ENCODE measurements around the gene RFX2.
"Not testable (repeated sequence)": the region's sequence is repeated elsewhere in the genome, so short reads cannot be mapped to it uniquely, and the experiment has no call there.

RFX2 gene

GRCh38 chr19:5987077-5987818, 123.1 kb downstream of the RFX2 start:
- DNase-seq, result peak; percentile 16

DNA sequence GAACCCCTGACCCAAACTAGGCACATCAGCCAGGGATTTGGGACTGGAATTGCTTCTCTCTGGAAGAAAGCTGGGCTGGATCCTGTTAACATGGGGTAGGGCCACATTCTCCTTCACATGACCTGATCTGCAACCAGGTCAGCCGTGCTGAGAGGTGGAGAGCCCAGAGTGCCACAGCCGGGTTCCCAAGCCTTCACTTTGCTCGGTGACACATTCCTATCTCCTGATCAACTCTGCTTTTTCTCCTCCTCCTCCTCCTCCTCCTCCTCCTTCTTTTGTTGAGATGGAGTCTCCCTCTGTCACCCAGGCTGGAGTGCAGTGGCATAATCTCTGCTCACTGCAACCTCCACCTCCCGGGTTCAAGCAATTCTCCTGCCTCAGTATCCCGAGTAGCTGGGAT, 124.5 kb downstream of the RFX2 start:
- DNase-seq, result not testable (repeated sequence)

DNA sequence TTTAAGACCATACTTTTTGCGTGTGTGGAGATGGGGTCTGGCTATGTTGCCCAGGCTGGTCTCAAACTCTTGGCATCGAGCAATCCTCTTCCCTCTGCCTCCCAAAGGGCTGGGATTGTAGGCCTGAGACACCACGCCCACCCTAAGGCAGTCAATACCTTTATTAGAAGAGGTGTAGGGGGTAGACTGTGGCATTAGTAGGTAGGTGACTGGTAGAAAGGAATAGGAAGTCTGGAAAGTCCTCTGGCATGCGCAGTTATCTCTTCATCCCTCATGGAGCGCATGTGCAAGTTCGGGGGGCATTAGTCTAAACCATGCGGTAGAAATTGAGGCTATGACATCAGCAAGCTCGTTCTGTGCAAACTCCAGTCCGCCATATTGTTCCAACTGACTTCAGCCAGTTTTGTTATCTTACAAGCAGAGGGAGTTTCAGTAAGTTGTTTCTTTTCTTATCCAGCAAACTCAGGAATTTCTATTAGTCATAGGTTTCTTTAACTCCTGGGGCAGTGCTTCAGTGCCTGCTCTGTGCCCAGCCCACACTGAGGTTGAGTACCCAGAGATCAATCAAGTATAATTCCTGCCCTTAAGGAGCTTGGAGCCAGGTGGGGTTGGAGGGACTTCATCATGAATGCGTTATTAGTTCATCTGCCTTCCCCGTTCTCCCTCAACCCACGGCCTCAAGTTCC, 125.1 kb downstream of the RFX2 start:
- DNase-seq, result no peak

DNA sequence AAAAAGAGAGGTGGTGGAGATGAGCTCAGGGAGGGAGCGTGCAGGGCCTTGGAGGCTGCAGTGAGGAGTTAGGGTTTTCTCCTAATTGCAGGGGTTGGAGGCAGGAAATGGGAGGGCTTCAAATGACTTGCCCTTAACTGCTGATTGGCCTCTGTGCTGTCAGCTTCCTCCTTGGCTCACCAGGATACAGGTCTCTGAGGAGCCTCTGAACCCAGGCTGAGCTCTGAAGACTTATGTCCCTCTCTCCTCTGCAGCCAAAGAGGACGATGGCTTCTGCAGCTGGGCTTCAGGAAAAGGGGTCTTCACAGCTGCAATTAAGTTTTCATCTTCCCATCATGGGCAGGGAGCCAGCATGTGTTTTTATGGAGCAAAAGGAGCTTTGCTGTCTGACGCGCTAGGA, 125.7 kb downstream of the RFX2 start:
- DNase-seq, result no peak

DNA sequence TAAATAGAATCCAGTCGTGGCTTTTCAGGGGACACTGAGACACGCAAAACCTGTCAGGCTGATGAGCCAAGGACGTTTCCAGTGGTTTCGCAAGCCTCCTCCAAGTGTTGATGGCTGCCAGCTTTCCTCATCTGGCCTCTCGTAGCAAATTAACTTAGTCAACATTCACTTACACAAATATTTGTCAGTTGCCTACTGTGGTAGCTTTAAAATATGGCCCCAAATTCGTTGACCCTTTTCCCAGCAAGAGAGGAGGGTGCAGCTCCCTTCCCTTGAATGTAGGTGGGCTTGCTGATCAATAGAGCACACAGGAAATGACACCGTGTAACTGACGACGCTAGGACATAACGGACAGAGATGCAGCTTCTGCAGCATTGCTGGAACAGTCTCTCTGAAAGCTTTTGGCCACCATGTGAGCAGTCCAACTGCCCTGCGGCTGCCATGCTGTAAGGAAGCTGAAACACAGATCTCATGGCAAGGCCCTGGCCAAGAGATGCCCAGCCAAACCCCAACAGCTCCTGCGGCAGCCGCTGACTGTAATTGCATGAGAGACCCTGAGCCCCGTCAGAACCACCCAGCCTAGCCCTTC, 126.8 kb downstream of the RFX2 start:
- no peak for DNase-seq

DNA sequence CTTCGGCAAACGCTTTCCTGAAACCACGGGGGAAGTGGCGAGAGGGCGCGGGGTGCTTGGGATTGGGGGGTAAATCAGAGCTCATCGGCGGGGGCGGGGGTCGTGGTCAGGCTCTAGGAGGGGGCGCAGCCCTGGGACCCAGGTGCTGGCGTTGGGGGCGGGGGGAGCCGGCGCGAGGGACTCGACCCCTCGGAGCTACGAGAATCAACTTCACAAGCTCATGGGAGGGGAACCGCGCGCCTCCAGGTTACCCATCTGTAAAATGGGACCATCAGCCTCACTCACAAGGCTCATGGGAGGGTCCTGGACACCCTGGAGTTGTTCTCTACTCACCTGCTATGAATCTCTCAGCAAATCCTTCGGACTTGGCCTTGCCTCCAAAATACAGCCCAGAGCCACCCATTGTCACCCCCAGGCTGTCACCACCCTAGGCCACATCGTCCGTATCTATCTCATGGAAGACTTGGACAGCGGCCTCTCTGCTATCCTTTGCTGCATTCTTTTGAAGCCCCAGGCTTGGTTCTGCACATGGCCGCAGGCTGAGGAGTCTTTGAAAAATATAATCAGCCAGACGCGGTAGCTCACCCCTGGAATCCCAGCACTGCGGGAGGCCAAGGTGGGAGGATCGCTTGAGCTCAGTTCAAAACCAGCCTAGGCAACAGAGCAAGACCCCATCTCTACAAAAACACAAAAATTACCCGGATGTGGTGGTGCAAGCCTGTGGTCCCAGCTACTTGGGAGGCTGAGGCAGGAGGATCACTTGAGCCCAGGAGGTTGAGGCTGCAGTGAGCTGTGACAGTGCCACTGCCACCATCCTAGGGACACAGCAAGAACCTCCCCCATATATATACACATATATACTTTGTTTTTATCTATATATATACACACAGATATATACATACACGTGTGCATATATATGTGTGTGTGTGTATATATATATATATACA, 131.4 kb downstream of the RFX2 start:
- DNase-seq, result no peak

GRCh38 chr19:5977785-5978605, 132.3 kb downstream of the RFX2 start, which contains the start of gene RANBP3:
Gene RANBP3 (minus strand): TSS chr19:5978140. CDS start chr19:5978082, 58 bp downstream.
- peak; percentile 95 for DNase-seq

DNA sequence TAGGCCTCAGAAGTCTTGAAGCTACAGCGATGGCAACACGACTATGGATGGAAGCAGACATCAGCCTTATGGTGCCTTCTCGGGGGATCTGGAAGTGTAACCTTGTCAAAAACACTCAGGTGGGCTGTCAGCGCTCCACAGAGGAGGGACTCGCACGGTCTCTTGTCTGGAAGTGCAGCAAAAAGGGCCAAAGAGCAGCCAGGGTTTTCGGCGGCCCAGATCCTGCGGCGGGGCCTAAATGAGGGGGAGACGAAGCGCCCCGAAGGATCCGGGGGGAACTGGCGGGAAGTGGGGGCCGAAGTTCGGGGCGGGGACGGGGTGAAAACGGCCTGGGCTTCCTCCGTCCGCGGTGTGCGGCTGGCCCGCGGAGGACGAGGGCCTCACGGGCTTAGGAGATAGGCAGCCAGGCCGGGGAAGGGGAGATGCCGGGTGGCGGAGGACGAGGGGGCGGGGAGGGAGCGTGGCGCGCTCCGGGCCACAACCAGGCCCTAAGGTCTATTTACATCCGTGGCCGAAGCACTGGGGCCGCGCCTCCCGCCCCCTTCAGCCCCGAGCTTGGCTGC, 133.0 kb downstream of the RFX2 start:
- DNase-seq, result no peak

DNA sequence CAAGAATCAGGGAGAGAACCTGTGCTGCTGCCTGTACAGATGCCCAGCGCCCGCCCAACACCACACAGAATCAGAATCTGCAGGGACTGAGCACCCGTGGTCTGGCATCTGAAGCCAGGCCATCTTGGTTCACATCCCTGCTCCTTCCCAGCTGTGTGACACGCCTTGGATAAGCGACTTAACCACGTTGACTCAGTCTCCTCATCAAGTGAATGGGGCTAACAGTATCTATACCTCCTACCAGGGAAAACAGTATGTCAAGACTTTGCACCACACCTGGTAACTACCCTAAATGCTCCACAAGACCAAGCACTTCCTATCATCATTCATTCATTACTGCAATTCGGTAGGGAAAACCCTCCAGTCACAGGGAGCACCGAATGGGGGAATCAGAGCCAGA, 133.5 kb downstream of the RFX2 start:
- no peak for DNase-seq

- no peak for DNase-seq
Observed at GRCh38 chr19:5975388-5975728, 134.9 kb downstream of the RFX2 start.

DNA sequence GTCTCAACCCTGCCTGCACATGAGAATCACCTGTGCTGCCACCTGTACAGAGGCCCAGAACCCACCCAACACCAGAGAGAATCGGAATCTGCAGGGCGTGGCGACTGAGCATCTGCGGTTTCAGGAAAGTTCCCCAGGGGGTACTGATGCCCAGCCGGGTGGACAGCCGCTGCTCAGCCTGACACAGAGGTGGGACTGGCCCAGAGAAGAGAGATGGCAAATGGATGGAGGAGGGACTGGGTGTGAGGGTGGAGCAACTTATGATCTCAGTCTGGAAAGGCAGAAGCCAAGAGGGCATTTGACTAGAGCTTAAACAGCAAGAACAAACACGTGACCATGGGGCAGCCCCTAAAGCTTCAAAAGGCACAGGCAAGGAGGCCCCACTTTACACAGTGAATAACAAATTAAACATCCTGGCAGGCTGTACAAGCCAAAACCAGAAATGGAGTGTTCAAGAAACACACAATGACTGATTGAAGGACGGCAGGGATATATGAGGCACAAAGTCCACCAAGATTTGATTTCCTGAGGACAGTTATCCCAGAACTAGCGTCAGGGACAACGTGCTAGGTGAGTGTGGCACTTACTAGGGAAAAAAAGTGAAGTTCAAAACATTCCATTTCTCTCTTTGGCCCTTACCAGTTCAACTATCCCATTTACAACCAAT, 135.4 kb downstream of the RFX2 start:
- no peak for DNase-seq

DNA sequence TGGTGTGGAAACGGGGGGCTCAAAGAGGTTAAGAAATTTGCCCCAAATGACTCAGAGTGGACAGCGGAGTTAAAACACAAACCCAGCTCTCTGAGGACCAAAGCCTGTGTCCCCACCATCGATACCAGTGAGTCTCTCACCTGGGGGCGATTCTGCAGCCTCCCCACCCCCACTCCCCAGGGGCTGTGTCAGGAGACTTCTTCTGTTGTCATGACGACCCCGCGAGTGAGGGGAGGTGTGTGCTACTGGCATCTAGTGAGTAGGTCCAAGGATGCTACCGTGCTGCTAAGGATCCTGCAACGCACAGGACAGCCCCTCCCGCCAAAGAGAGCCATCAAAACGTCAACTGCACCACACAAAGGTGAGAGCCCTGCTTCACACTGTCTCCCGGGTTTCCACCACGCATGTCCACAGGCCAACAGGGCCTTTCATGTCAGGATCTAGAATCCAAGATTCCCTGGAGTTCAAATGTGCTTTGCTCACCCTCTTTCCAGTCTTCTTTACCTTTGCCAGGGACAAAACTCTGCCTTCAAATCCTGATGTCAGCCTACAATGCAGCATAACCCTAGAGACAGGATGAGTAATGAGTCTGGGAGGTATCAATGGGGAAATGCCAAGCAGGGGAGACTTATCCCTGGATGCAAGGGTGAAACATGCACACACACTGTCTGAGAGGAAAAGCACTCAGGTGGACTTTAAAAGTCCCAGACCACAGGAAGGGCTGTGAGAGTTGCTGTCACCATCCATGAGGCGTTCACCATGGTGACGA, 136.2 kb downstream of the RFX2 start:
- DNase-seq, result no peak

DNA sequence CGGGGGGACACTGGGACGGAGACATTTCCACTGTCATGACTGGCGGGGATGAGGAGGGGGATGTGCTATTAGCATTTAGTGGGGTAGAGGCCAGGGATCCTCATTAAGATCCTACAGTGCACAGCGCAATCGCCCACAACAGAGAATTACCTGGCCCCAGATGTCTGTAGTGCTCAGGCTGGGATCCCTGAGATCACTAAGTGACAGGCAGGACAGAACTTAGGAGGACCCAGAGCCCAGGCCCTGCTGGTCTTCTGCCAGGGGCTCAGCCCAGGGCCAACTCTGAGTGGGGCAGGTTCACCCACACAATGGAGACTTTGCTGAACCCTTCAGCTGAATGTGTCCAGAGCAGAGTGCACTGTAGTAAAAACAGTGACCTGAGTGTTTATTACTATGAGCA, 136.9 kb downstream of the RFX2 start:
- no peak for DNase-seq

- no peak for DNase-seq
Observed at GRCh38 chr19:5972355-5972731, 138.0 kb downstream of the RFX2 start.

- no peak for DNase-seq
Observed at GRCh38 chr19:5971714-5972354, 138.5 kb downstream of the RFX2 start.

GRCh38 chr19:5969476-5969875, 140.8 kb downstream of the RFX2 start:
- DNase-seq, result no peak

- no peak for DNase-seq
Observed at GRCh38 chr19:5968431-5969373, 141.6 kb downstream of the RFX2 start.

- DNase-seq, result no peak
Observed at GRCh38 chr19:5967994-5968430, 142.3 kb downstream of the RFX2 start.

DNA sequence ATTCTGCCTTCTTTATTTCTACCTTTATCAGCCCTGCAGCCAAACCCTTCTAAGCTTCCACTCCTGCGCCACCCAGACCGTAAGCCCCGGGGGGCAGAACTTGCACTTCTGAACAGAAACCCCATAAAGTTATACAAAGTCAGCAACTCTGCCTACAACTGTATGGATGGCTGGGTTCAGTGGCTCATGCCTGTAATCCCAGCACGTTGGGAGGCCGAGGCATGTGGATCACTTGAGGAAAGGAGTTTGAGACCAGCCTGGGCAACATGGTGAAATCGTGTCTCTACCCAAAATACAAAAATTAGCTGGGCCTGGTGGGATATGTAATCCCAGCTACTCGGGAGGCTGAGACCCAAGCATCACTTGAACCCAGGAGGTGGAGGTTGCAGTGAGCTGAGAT, 142.7 kb downstream of the RFX2 start:
- no peak for DNase-seq

All from NCI-H1436 treated with DMSO at 0.1 percent for 48 hours (cell line).